Progenitor cell of endocrine pancreas (in vitro differentiated cells): ENCODE measurements around the gene HOXD4. TPM values are rescaled to one million over a fixed set of nuclear protein-coding genes. Genes with fewer than 3 reads are reported as not detected.
A peak's percentile ranks its signal among the peaks of the same experiment; 100 is the strongest.

ENCODE experiments used
- DNase-seq: peaks from one replicate; pipeline ENCODE4 v3.0.0; 2021; ENCODE audit warnings: low spot score; ENCODE audit not compliant: unreplicated experiment
- H3K27ac Mint-ChIP-seq: 2 replicates; pipeline ENCODE4 v1.8.0; 2021; ENCODE audit warnings: mild to moderate bottlenecking, moderate library complexity, mixed read lengths
- H3K27me3 Mint-ChIP-seq: 2 replicates; pipeline ENCODE4 v1.8.0; 2021; ENCODE audit warnings: mixed read lengths
- H3K36me3 Mint-ChIP-seq: 2 replicates; pipeline ENCODE4 v1.8.0; 2022; ENCODE audit warnings: mixed read lengths; ENCODE audit not compliant: insufficient read depth
- H3K4me1 Mint-ChIP-seq: 2 replicates; pipeline ENCODE4 v1.8.0; 2021; ENCODE audit warnings: low read depth, mixed read lengths
- H3K4me3 Mint-ChIP-seq: 2 replicates; pipeline ENCODE4 v1.8.0; 2021; ENCODE audit warnings: low read depth, mild to moderate bottlenecking, moderate library complexity, mixed read lengths
- H3K9me3 Mint-ChIP-seq: 2 replicates; pipeline ENCODE4 v1.8.0; 2021; ENCODE audit warnings: low read depth, mixed read lengths
- total RNA-seq: library from RNA; stranded (reverse); gene quantifications from 2 replicates; pipeline ENCODE4 v1.2.1, GENCODE V29; 2021
- TF ChIP-seq, protein P1 (sequence below): fragments of 200-600 bp; sonication (generic); IDR thresholded peaks from one replicate; pipeline ENCODE4 v1.5.0; 2021; ENCODE audit warnings: antibody characterized with exemption, mild to moderate bottlenecking; ENCODE audit not compliant: unreplicated experiment

HOXD4 gene
- total RNA-seq, 1 donor from 2014 or later: not detected

DNA sequence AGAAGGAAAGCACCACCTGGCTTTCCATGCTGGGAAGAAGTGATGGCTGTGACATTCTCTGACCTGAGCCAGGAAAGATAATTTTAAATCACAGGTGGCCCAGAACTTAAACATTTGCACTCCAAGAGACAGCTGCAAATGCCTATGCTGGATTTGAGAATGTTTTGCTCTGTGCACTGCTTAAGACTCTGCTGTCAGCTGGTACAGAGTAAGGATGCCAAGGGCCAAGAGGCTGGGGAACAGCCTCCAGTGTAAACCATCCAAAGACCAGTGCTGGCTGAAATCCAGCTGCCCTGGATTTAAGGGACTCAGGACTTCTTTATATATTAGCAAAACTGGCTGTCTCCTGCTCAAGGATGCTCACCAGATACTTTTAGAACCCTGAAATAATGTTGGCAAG is 18.0 kb upstream of the HOXD4 start:
- no peaks in the 10 kb centered on the region for H3K36me3 Mint-ChIP-seq
- H3K27ac Mint-ChIP-seq: no peak overlapping the region
- H3K4me1 Mint-ChIP-seq: no peaks in the 10 kb centered on the region
- DNase-seq: no peak
- TF ChIP-seq, protein P1, sequence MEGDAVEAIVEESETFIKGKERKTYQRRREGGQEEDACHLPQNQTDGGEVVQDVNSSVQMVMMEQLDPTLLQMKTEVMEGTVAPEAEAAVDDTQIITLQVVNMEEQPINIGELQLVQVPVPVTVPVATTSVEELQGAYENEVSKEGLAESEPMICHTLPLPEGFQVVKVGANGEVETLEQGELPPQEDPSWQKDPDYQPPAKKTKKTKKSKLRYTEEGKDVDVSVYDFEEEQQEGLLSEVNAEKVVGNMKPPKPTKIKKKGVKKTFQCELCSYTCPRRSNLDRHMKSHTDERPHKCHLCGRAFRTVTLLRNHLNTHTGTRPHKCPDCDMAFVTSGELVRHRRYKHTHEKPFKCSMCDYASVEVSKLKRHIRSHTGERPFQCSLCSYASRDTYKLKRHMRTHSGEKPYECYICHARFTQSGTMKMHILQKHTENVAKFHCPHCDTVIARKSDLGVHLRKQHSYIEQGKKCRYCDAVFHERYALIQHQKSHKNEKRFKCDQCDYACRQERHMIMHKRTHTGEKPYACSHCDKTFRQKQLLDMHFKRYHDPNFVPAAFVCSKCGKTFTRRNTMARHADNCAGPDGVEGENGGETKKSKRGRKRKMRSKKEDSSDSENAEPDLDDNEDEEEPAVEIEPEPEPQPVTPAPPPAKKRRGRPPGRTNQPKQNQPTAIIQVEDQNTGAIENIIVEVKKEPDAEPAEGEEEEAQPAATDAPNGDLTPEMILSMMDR: no peak
- H3K9me3 Mint-ChIP-seq: no peaks in the 10 kb centered on the region
- H3K27me3 Mint-ChIP-seq: peaks cover 86% of the 10 kb centered on the region
- H3K4me3 Mint-ChIP-seq: no peak overlapping the region

DNA sequence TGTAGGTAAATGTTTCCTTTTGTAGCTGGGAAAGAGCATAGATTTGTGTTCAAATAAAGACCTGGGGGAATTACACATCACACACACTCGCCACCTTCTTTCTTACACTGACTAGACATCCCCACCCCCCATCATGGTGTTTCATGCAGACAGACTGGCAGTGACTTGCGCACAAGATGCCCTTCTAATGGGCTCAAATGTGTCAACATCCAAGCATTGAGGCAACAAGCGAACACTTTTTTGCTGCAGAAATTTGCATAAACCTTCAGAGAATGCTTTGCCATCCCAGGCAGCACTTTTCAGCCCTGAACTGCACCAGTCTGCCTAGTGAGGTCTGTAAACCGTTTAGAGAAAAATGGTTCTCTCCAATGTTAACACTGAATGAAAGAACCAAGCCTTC is 17.3 kb upstream of the HOXD4 start:
- TF ChIP-seq, protein P1: no peak
- Mint-ChIP-seq H3K27ac (no peak overlapping the region), H3K4me1 (no peaks in the 10 kb centered on the region), H3K4me3 (no peak overlapping the region), H3K27me3 (peaks cover 86% of the 10 kb centered on the region), H3K9me3 (no peaks in the 10 kb centered on the region), H3K36me3 (no peaks in the 10 kb centered on the region)
- no peak for DNase-seq

DNA sequence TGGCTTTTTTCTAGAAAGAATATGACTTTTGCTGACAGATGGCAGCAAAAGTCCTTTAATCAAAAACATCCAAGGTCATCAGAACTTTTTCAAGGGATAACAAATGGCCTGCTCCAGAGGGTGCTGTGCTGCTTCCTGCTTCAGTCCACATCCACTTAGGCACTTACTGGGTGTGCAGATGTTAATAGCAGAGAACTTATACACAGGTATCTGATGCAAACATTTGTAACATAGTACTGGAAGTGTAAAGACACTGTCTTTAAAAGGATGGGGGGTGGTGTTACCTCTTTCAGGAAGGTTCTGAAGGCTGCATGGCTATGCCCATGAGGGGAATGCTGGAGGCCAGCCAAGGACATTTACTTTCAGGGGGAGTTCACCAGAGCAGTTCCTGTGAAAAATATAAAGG is 16.3 kb upstream of the HOXD4 start:
- H3K9me3 Mint-ChIP-seq: no peaks in the 10 kb centered on the region
- H3K4me3 Mint-ChIP-seq: no peak overlapping the region
- H3K4me1 Mint-ChIP-seq: no peaks in the 10 kb centered on the region
- no peak for DNase-seq
- no peaks in the 10 kb centered on the region for H3K36me3 Mint-ChIP-seq
- no peak overlapping the region for H3K27ac Mint-ChIP-seq
- TF ChIP-seq, protein P1: no peak
- H3K27me3 Mint-ChIP-seq: peaks cover 94% of the 10 kb centered on the region

DNA sequence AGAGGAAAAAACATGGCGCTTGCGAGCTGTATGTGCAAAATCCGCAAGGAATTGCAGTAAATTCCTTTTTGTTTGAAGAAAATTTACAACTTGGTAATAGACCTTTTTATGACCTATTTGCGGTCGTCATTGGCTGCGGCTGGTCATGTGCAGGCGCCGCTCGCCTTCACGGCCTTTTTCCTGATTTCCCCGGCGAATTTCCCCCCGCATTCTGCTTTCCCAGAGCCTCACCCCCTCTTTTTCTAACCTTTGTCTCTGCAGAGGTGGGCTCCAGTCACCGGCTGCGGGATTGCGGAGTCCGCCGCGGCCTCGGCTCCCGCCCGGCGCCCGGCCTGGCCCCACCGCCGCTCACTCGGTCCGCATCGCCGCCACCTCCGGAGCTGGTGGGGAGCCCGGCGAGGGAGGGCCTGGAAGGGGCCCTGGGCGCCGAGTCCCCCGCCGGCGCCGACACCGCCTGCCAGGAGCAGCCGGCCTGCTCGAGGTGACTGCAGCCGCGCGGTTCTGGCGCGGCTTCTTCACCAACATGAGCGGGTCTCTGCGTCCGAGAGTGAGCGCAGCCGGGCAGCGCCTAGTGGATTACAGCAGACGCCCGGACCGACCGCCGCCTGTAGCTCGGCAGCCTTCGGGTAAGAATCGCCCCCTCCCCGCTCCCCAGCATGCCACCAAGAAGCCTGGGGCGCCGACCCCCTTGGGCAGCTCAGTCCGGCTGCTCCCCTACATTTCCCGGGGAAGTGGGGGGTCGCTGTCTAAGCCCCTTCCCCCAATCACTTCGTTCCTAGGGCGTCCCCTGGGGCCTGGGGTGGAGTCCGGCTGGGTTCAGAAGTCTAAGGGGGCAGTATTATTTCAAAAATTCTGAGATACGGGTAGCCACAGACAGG is 14.7 kb upstream of the HOXD4 start:
- TF ChIP-seq, protein P1: no peak
- no peak overlapping the region for H3K27ac Mint-ChIP-seq
- DNase-seq: no peak
- no peaks in the 10 kb centered on the region for H3K4me1 Mint-ChIP-seq
- no peaks in the 10 kb centered on the region for H3K36me3 Mint-ChIP-seq
- H3K27me3 Mint-ChIP-seq: peaks cover 95% of the 10 kb centered on the region
- H3K9me3 Mint-ChIP-seq: no peaks in the 10 kb centered on the region
- peak overlapping the region; percentile 61 for H3K4me3 Mint-ChIP-seq

DNA sequence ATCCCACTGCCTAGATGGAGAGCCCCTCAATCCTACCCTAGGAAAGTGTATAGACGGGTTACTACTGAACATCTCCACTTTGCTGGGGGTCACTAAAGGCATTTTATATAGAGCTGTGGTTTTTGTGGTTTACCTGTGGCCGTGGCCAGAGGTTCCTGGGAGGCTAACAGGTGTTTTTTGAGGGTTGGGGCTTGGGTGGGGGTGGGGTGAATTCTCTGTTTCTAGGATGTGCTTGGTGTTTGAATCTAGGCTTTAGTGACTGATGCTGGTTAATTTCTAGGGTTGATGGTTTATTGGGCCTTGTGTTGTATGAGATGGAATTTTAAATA is 14.1 kb upstream of the HOXD4 start:
- H3K4me3 Mint-ChIP-seq: no peak overlapping the region
- H3K4me1 Mint-ChIP-seq: no peaks in the 10 kb centered on the region
- no peaks in the 10 kb centered on the region for H3K9me3 Mint-ChIP-seq
- TF ChIP-seq, protein P1: no peak
- no peaks in the 10 kb centered on the region for H3K36me3 Mint-ChIP-seq
- DNase-seq: no peak
- no peak overlapping the region for H3K27ac Mint-ChIP-seq
- peaks cover 95% of the 10 kb centered on the region for H3K27me3 Mint-ChIP-seq
